Stomach (tissue), 4 donors: ENCODE measurements around the gene MICAL2.

ENCODE experiments used
- POLR2AphosphoS5 ChIP-seq, 3 donors: sonication (generic); formaldehyde crosslinking; IDR thresholded peaks; one replicate each; pipeline ENCODE4 v1.6.1; 2016; ENCODE audit warnings: antibody characterized with exemption in 3 of 3
- TF ChIP-seq, protein P1 (sequence below), 7 experiments: fragments of 450-650 bp in 4 of 7; fragments of 200-600 bp in 3 of 7; sonication (generic) in 3 of 7; IDR thresholded peaks; one replicate each; pipeline ENCODE4 v1.5.1; 2016 to 2019; ENCODE audit warnings: antibody characterized with exemption in 7 of 7, control low read depth in 2 of 7, mild to moderate bottlenecking in 1 of 7

GRCh38 chr11:12102588-12103410 is 7.6 kb upstream of the MICAL2 start:
- TF ChIP-seq, protein P1, sequence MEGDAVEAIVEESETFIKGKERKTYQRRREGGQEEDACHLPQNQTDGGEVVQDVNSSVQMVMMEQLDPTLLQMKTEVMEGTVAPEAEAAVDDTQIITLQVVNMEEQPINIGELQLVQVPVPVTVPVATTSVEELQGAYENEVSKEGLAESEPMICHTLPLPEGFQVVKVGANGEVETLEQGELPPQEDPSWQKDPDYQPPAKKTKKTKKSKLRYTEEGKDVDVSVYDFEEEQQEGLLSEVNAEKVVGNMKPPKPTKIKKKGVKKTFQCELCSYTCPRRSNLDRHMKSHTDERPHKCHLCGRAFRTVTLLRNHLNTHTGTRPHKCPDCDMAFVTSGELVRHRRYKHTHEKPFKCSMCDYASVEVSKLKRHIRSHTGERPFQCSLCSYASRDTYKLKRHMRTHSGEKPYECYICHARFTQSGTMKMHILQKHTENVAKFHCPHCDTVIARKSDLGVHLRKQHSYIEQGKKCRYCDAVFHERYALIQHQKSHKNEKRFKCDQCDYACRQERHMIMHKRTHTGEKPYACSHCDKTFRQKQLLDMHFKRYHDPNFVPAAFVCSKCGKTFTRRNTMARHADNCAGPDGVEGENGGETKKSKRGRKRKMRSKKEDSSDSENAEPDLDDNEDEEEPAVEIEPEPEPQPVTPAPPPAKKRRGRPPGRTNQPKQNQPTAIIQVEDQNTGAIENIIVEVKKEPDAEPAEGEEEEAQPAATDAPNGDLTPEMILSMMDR (IDR thresholded peaks at IDR 0.05) = no peak
- TF ChIP-seq POLR2AphosphoS5 (IDR thresholded peaks at IDR 0.05) = no peak
